Stomach (tissue), 9 donors: ENCODE results near the gene CDH23. TPM values are rescaled to one million over a fixed set of nuclear protein-coding genes. Genes with fewer than 3 reads are reported as not detected.

Source experiments
- DNase-seq, 2 donors: peaks; one replicate each; pipeline versions ENCODE4 v3.0.0 to v3.0.0-alpha.2; 2013 to 2019
- H3K27ac ChIP-seq, 5 donors: fragments of 200-600 bp in 4 of 5; sonication (generic) in 4 of 5; one replicate each; pipeline ENCODE4 v1.5.1; 2013 to 2019; ENCODE audit warnings: mild to moderate bottlenecking in 1 of 5, moderate library complexity in 1 of 5
- H3K27me3 ChIP-seq, 3 donors: fragments of 200-600 bp; sonication (generic); one replicate each; pipeline ENCODE4 v1.5.1; 2017 to 2019; ENCODE audit warnings: mixed run types in 1 of 3
- H3K36me3 ChIP-seq, 4 donors: fragments of 200-600 bp; sonication (generic); 1 replicate in 3 of 4; 2 replicates in 1 of 4; pipeline ENCODE4 v1.5.1; 2016 to 2019
- H3K4me1 ChIP-seq, 4 donors: fragments of 200-600 bp; sonication (generic); one replicate each; pipeline ENCODE4 v1.5.1; 2016 to 2019
- H3K4me3 ChIP-seq, 4 donors: fragments of 200-600 bp; sonication (generic) in 3 of 4; one replicate each; pipeline ENCODE4 v1.5.1; 2016 to 2019; ENCODE audit warnings: mild to moderate bottlenecking in 1 of 4
- H3K9me3 ChIP-seq, 4 donors: fragments of 200-600 bp; sonication (generic); one replicate each; pipeline ENCODE4 v1.5.1; 2016 to 2019
- CTCF ChIP-seq, 7 experiments: fragments of 450-650 bp in 4 of 7; fragments of 200-600 bp in 3 of 7; sonication (generic) in 3 of 7; IDR thresholded peaks; one replicate each; pipeline ENCODE4 v1.5.1; 2016 to 2019; ENCODE audit warnings: antibody characterized with exemption in 7 of 7, control low read depth in 2 of 7, mild to moderate bottlenecking in 1 of 7
- EP300 ChIP-seq: sonication (generic); formaldehyde crosslinking; IDR thresholded peaks from one replicate; pipeline ENCODE4 v1.6.1; 2017; ENCODE audit warnings: antibody characterized with exemption
- POLR2A ChIP-seq, 4 donors: fragments of 450-650 bp; IDR thresholded peaks; one replicate each; pipeline ENCODE4 v1.6.1; 2016; ENCODE audit warnings: antibody characterized with exemption in 4 of 4, control low read depth in 2 of 4, mild to moderate bottlenecking in 1 of 4, moderate library complexity in 1 of 4
- POLR2AphosphoS5 ChIP-seq, 3 donors: sonication (generic); formaldehyde crosslinking; IDR thresholded peaks; one replicate each; pipeline ENCODE4 v1.6.1; 2016; ENCODE audit warnings: antibody characterized with exemption in 3 of 3
- WGBS, 5 donors: extraction: QIAGEN DNeasy Blood & Tissue Kit in 3 of 5; methylation state at CpG; one replicate each; pipeline versions ENCODE4 v1.1.5 to v1.1.7; 2013 to 2018; 5-methylcytosine and 5-hydroxymethylcytosine counted together
- intact Hi-C: fragments of 100-400 bp; cut with DNase I; formaldehyde crosslinking; loops from one replicate; pipeline ENCODE4 v1.15.1; 2023; ENCODE audit warnings: low total_unique reads
- polyA plus RNA-seq, 3 donors: library from polyadenylated mRNA; stranded (reverse); fragments of 200-250 nt; gene quantifications; one replicate each; pipeline ENCODE4 v1.2.3, GENCODE V29; 2013
- total RNA-seq, 5 donors: library from RNA; depleted of rRNA; stranded (reverse); fragments of >200 nt; gene quantifications; one replicate each; pipeline versions ENCODE4 v1.1.0 to v1.2.3, GENCODE V29; 2014 to 2016
- donor health status: healthy with polysubstance abuse.
- donor health status: Bipolar disorder and iron deficiency.
- donor health status: healthy.

CDH23 gene
- total and polyA plus RNA-seq, 8 donors: 0.31 to 8.2 (median 2.2) TPM

- Histone ChIP-seq H3K27me3 (no peaks in the 10 kb centered on the region), H3K36me3 (no peaks in the 10 kb centered on the region), H3K4me1 (peaks cover 0 to 8% (median 2%) of the 10 kb centered on the region in 4 donors), H3K4me3 (no peak overlapping the region), H3K27ac (no peak overlapping the region), H3K9me3 (peaks cover 0 to 4% (median 0%) of the 10 kb centered on the region in 4 donors)
- TF ChIP-seq EP300 (no peak), POLR2AphosphoS5 (IDR thresholded peaks at IDR 0.05) (no peak), POLR2A (IDR thresholded peaks at IDR 0.05) (no peak), CTCF (IDR thresholded peaks at IDR 0.05) (no peak)
- 80 to 93% (median 88%) methylated on average over 7 to 9 of the region's 9 CpGs for whole genome bisulfite sequencing, 5 donors
- no peak for DNase-seq
- intact Hi-C loops: no loop called here
These were observed 290.8 kb downstream of the CDH23 start for GRCh38 chr10:71687480-71687879.

DNA sequence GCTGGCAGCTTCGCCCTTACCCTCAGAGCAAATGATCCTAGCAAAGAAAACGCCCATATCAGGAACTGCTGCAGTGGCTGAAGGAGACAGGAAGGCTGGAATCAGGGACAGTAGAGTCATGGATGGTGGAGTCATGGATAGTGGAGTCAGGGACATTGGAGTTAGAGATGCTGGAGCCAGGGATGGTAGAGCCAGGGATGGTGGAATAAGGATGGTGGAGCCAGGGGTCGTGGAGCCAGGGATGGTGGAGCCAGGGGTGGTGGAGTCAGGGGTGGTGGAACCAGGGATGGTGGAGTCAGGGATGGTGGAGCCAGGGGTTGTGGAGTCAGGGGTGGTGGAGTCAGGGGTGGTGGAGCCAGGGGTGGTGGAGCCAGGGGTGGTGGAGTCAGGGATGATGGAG, 291.5 kb downstream of the CDH23 start:
- H3K27ac ChIP-seq: no peak overlapping the region
- no peak for DNase-seq
- H3K9me3 ChIP-seq: peaks cover 0 to 4% (median 0%) of the 10 kb centered on the region in 4 donors
- TF ChIP-seq CTCF (IDR thresholded peaks at IDR 0.05): no peak
- TF ChIP-seq EP300: no peak
- no peak for TF ChIP-seq POLR2AphosphoS5 (IDR thresholded peaks at IDR 0.05)
- no peak for TF ChIP-seq POLR2A (IDR thresholded peaks at IDR 0.05)
- peaks cover 0 to 15% (median 5%) of the 10 kb centered on the region in 4 donors for H3K4me1 ChIP-seq
- 85 to 100% (median 94%) methylated on average over 3 of the region's 3 CpGs for WGBS, 5 donors
- no peak overlapping the region for H3K4me3 ChIP-seq
- H3K36me3 ChIP-seq: no peaks in the 10 kb centered on the region
- H3K27me3 ChIP-seq: no peaks in the 10 kb centered on the region
- intact Hi-C loops: no loop called here

- Histone ChIP-seq H3K36me3 (no peaks in the 10 kb centered on the region), H3K9me3 (peaks cover 0 to 4% (median 0%) of the 10 kb centered on the region in 4 donors), H3K27me3 (no peaks in the 10 kb centered on the region), H3K27ac (no peak overlapping the region), H3K4me1 (peaks cover 6 to 25% (median 16%) of the 10 kb centered on the region in 4 donors), H3K4me3 (no peak overlapping the region)
- intact Hi-C loops: no loop called here
- DNase-seq: no peak
- WGBS, 5 donors: 86 to 95% (median 89%) methylated on average over 12 to 13 of the region's 13 CpGs
- TF ChIP-seq CTCF (IDR thresholded peaks at IDR 0.05) (no peak), EP300 (no peak), POLR2A (IDR thresholded peaks at IDR 0.05) (no peak), POLR2AphosphoS5 (IDR thresholded peaks at IDR 0.05) (no peak)
These were observed 293.5 kb downstream of the CDH23 start for GRCh38 chr10:71690094-71690720.

DNA sequence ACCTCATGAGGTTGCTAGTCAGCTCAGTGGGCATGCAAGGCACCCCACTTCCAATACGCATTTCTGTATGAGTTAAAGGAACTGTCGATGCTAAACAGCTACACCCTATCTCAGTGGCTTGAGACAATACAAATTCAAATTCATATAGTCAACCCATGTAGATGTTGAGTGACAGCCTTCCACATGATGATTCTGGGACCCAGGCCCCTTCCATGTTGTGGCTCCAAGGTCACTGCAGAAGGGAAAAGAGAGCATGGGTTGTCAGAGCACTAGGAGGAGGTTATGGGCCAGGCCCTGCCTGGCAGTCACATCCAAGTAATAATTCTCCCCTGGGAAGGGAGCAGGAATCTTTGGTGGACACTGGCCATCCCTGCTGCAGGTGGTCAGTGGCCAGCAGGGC, 294.7 kb downstream of the CDH23 start:
- TF ChIP-seq EP300 (no peak), CTCF (IDR thresholded peaks at IDR 0.05) (no peak), POLR2AphosphoS5 (IDR thresholded peaks at IDR 0.05) (no peak), POLR2A (IDR thresholded peaks at IDR 0.05) (no peak)
- no peak overlapping the region for H3K27ac ChIP-seq
- 87 to 96% (median 96%) methylated on average over 2 of the region's 2 CpGs for WGBS, 5 donors
- intact Hi-C loops: no loop called here
- no peak for DNase-seq
- H3K4me3 ChIP-seq: no peak overlapping the region
- H3K27me3 ChIP-seq: no peaks in the 10 kb centered on the region
- H3K36me3 ChIP-seq: no peaks in the 10 kb centered on the region
- peaks cover 0 to 4% (median 0%) of the 10 kb centered on the region in 4 donors for H3K9me3 ChIP-seq
- H3K4me1 ChIP-seq: peaks cover 6 to 37% (median 18%) of the 10 kb centered on the region in 4 donors
